ENCODE results near the gene DAP3. TPM values are rescaled to one million over a fixed set of nuclear protein-coding genes. Genes with fewer than 3 reads are reported as not detected.
A peak's percentile ranks its signal among the peaks of the same experiment; 100 is the strongest.
"Not testable (repeated sequence)": the region's sequence is repeated elsewhere in the genome, so short reads cannot be mapped to it uniquely, and the experiment has no call there.

Gene DAP3
- total RNA-seq, 1 experiment from 2014 or later = 136 TPM

GRCh38 chr1:155761736-155762405, 73.0 kb downstream of the DAP3 start:
- CTCF ChIA-PET = no interaction called here
- in situ Hi-C loops (cut with HindIII; ENCODE audit: low pct_unique_long_range_greater_than_20kb, low sequenced_read_pairs) (no loop called here), intact Hi-C loops (cut with micrococcal nuclease; ENCODE audit: unreplicated experiment) (no loop called here)
- H3K9me3 ChIP-seq (ENCODE audit: control insufficient read depth, insufficient read depth, low read depth, low read length) = no peaks in the 10 kb centered on the region
- no TSS peak for BruUV-seq (replicated peaks)
- ATAC-seq (no peak), DNase-seq (ENCODE audit: low read depth, low spot score) (no peak)
- no peaks in the 10 kb centered on the region for H3K27me3 ChIP-seq (ENCODE audit: control insufficient read depth, insufficient read depth, low read length)
- POLR2A ChIA-PET = no interaction called here
- H3K4me1 ChIP-seq (ENCODE audit: control insufficient read depth, insufficient read depth, low read length) = no peaks in the 10 kb centered on the region
- H3K36me3 ChIP-seq (ENCODE audit: control insufficient read depth, insufficient read depth, low read length) = peaks cover 4% of the 10 kb centered on the region
- no peak overlapping the region for H3K4me3 ChIP-seq (ENCODE audit: low read depth in 2 of 2, low read length in 2 of 2)
- TF ChIP-seq POLR2AphosphoS5 (IDR thresholded peaks at IDR 0.05; ENCODE audit: low read depth, low read length) (no peak), REST (IDR thresholded peaks at IDR 0.05; ENCODE audit: insufficient read depth in 1 of 2, low read depth in 2 of 2, low read length in 1 of 2) (no peak), CTCF (IDR thresholded peaks at IDR 0.05) (no peak)
- H3K27ac ChIP-seq (ENCODE audit: low read length) = no peak overlapping the region

GRCh38 chr1:155763090-155763815, 74.4 kb downstream of the DAP3 start:
- H3K27me3 ChIP-seq (ENCODE audit: control insufficient read depth, insufficient read depth, low read length); H3K4me1 ChIP-seq (ENCODE audit: control insufficient read depth, insufficient read depth, low read length); H3K27ac ChIP-seq (ENCODE audit: low read length); intact Hi-C loops (cut with micrococcal nuclease; ENCODE audit: unreplicated experiment); H3K36me3 ChIP-seq (ENCODE audit: control insufficient read depth, insufficient read depth, low read length); CTCF ChIA-PET; H3K4me3 ChIP-seq (ENCODE audit: low read depth in 2 of 2, low read length in 2 of 2); H3K9me3 ChIP-seq (ENCODE audit: control insufficient read depth, insufficient read depth, low read depth, low read length); BruUV-seq (replicated peaks); in situ Hi-C loops (cut with HindIII; ENCODE audit: low pct_unique_long_range_greater_than_20kb, low sequenced_read_pairs): not testable (repeated sequence)
- POLR2A ChIA-PET = interaction anchor here (1.0 kb wide), 1 partner anchor 8 kb away, joined by 7 read pairs; no protein-coding TSS in a partner anchor
- peak; percentile 91 for ATAC-seq
- DNase-seq (ENCODE audit: low read depth, low spot score) = peak; percentile 51

GRCh38 chr1:155763989-155764388, 75.1 kb downstream of the DAP3 start:
- H3K4me1 ChIP-seq (ENCODE audit: control insufficient read depth, insufficient read depth, low read length); H3K27me3 ChIP-seq (ENCODE audit: control insufficient read depth, insufficient read depth, low read length); H3K4me3 ChIP-seq (ENCODE audit: low read depth in 2 of 2, low read length in 2 of 2); DNase-seq (ENCODE audit: low read depth, low spot score); H3K36me3 ChIP-seq (ENCODE audit: control insufficient read depth, insufficient read depth, low read length); H3K27ac ChIP-seq (ENCODE audit: low read length); ATAC-seq; H3K9me3 ChIP-seq (ENCODE audit: control insufficient read depth, insufficient read depth, low read depth, low read length); BruUV-seq (replicated peaks); intact Hi-C loops (cut with micrococcal nuclease; ENCODE audit: unreplicated experiment); CTCF ChIA-PET; in situ Hi-C loops (cut with HindIII; ENCODE audit: low pct_unique_long_range_greater_than_20kb, low sequenced_read_pairs): not testable (repeated sequence)
- POLR2A ChIA-PET = interaction anchor here (1.0 kb wide), 1 partner anchor 9 kb away, joined by 7 read pairs; no protein-coding TSS in a partner anchor

- H3K4me3 ChIP-seq (ENCODE audit: low read depth in 2 of 2, low read length in 2 of 2); H3K4me1 ChIP-seq (ENCODE audit: control insufficient read depth, insufficient read depth, low read length); POLR2A ChIA-PET; H3K9me3 ChIP-seq (ENCODE audit: control insufficient read depth, insufficient read depth, low read depth, low read length); ATAC-seq; CTCF ChIA-PET; in situ Hi-C loops (cut with HindIII; ENCODE audit: low pct_unique_long_range_greater_than_20kb, low sequenced_read_pairs); H3K27ac ChIP-seq (ENCODE audit: low read length); intact Hi-C loops (cut with micrococcal nuclease; ENCODE audit: unreplicated experiment); BruUV-seq (replicated peaks); H3K27me3 ChIP-seq (ENCODE audit: control insufficient read depth, insufficient read depth, low read length); H3K36me3 ChIP-seq (ENCODE audit: control insufficient read depth, insufficient read depth, low read length); DNase-seq (ENCODE audit: low read depth, low spot score): not testable (repeated sequence)
Observed at GRCh38 chr1:155767399-155767989, 78.6 kb downstream of the DAP3 start.
